ENCODE results near the gene STARD5. TPM values are rescaled to one million over a fixed set of nuclear protein-coding genes. Genes with fewer than 3 reads are reported as not detected.

Gene STARD5
- total RNA-seq, 1 experiment from 2014 or later, result 0.22 TPM

GRCh38 chr15:81341351-81341750 lies 17.4 kb upstream of the STARD5 start:
- DNase-seq, result no peak
- H3K4me3 ChIP-seq (ENCODE audit: low read length), result no peak overlapping the region
- no peaks in the 10 kb centered on the region for H3K79me2 ChIP-seq (ENCODE audit: low read length)
- no peaks in the 10 kb centered on the region for H4K20me1 ChIP-seq (ENCODE audit: insufficient read depth, low read depth, low read length)
- H2AFZ ChIP-seq (ENCODE audit: low read length), result no peak overlapping the region
- H3K9me2 ChIP-seq (replicated peaks; ENCODE audit: insufficient read depth, low read length), result no peaks in the 10 kb centered on the region
- no peaks in the 10 kb centered on the region for H3K27me3 ChIP-seq (ENCODE audit: low read length)
- no peaks in the 10 kb centered on the region for H3K9me3 ChIP-seq (ENCODE audit: low read length)
- no peaks in the 10 kb centered on the region for H3K36me3 ChIP-seq (ENCODE audit: insufficient read depth, low read length)
- H3K4me2 ChIP-seq (ENCODE audit: low read depth, low read length, poor library complexity, severe bottlenecking), result no peak overlapping the region
- H3K9ac ChIP-seq (ENCODE audit: low read length), result no peak overlapping the region
- H3K4me1 ChIP-seq (ENCODE audit: low read length), result no peaks in the 10 kb centered on the region
- no peak overlapping the region for H3K27ac ChIP-seq (ENCODE audit: low read length)

GRCh38 chr15:81339851-81340250 lies 15.9 kb upstream of the STARD5 start:
- Histone ChIP-seq H3K79me2 (ENCODE audit: low read length) (no peaks in the 10 kb centered on the region), H3K4me3 (ENCODE audit: low read length) (no peak overlapping the region), H3K9me3 (ENCODE audit: low read length) (no peaks in the 10 kb centered on the region), H3K27ac (ENCODE audit: low read length) (no peak overlapping the region), H3K9me2 (replicated peaks; ENCODE audit: insufficient read depth, low read length) (no peaks in the 10 kb centered on the region), H4K20me1 (ENCODE audit: insufficient read depth, low read depth, low read length) (no peaks in the 10 kb centered on the region), H3K4me1 (ENCODE audit: low read length) (no peaks in the 10 kb centered on the region), H3K27me3 (ENCODE audit: low read length) (no peaks in the 10 kb centered on the region), H3K9ac (ENCODE audit: low read length) (no peak overlapping the region), H3K4me2 (ENCODE audit: low read depth, low read length, poor library complexity, severe bottlenecking) (no peak overlapping the region), H3K36me3 (ENCODE audit: insufficient read depth, low read length) (no peaks in the 10 kb centered on the region), H2AFZ (ENCODE audit: low read length) (no peak overlapping the region)
- no peak for DNase-seq

- Histone ChIP-seq H3K4me1 (ENCODE audit: low read length) (no peaks in the 10 kb centered on the region), H4K20me1 (ENCODE audit: insufficient read depth, low read depth, low read length) (no peaks in the 10 kb centered on the region), H3K9me2 (replicated peaks; ENCODE audit: insufficient read depth, low read length) (no peaks in the 10 kb centered on the region), H3K27me3 (ENCODE audit: low read length) (no peaks in the 10 kb centered on the region), H3K79me2 (ENCODE audit: low read length) (no peaks in the 10 kb centered on the region), H3K36me3 (ENCODE audit: insufficient read depth, low read length) (no peaks in the 10 kb centered on the region), H2AFZ (ENCODE audit: low read length) (no peak overlapping the region), H3K4me2 (ENCODE audit: low read depth, low read length, poor library complexity, severe bottlenecking) (no peak overlapping the region), H3K27ac (ENCODE audit: low read length) (no peak overlapping the region), H3K9ac (ENCODE audit: low read length) (no peak overlapping the region), H3K9me3 (ENCODE audit: low read length) (no peaks in the 10 kb centered on the region), H3K4me3 (ENCODE audit: low read length) (no peak overlapping the region)
- no peak for DNase-seq
Observed at GRCh38 chr15:81339321-81339720, 15.4 kb upstream of the STARD5 start.

GRCh38 chr15:81338170-81339007 lies 14.4 kb upstream of the STARD5 start:
- Histone ChIP-seq H3K9ac (ENCODE audit: low read length) (no peak overlapping the region), H3K9me3 (ENCODE audit: low read length) (no peaks in the 10 kb centered on the region), H3K9me2 (replicated peaks; ENCODE audit: insufficient read depth, low read length) (no peaks in the 10 kb centered on the region), H3K79me2 (ENCODE audit: low read length) (no peaks in the 10 kb centered on the region), H3K4me3 (ENCODE audit: low read length) (no peak overlapping the region), H3K27me3 (ENCODE audit: low read length) (no peaks in the 10 kb centered on the region), H4K20me1 (ENCODE audit: insufficient read depth, low read depth, low read length) (no peaks in the 10 kb centered on the region), H2AFZ (ENCODE audit: low read length) (no peak overlapping the region), H3K36me3 (ENCODE audit: insufficient read depth, low read length) (no peaks in the 10 kb centered on the region), H3K27ac (ENCODE audit: low read length) (no peak overlapping the region), H3K4me2 (ENCODE audit: low read depth, low read length, poor library complexity, severe bottlenecking) (no peak overlapping the region), H3K4me1 (ENCODE audit: low read length) (no peaks in the 10 kb centered on the region)
- no peak for DNase-seq

GRCh38 chr15:81337713-81338157 lies 13.8 kb upstream of the STARD5 start:
- H3K79me2 ChIP-seq (ENCODE audit: low read length), result no peaks in the 10 kb centered on the region
- no peak for DNase-seq
- H4K20me1 ChIP-seq (ENCODE audit: insufficient read depth, low read depth, low read length), result no peaks in the 10 kb centered on the region
- H2AFZ ChIP-seq (ENCODE audit: low read length), result no peak overlapping the region
- H3K4me1 ChIP-seq (ENCODE audit: low read length), result no peaks in the 10 kb centered on the region
- no peak overlapping the region for H3K27ac ChIP-seq (ENCODE audit: low read length)
- H3K4me3 ChIP-seq (ENCODE audit: low read length), result no peak overlapping the region
- no peaks in the 10 kb centered on the region for H3K27me3 ChIP-seq (ENCODE audit: low read length)
- no peak overlapping the region for H3K4me2 ChIP-seq (ENCODE audit: low read depth, low read length, poor library complexity, severe bottlenecking)
- no peaks in the 10 kb centered on the region for H3K9me2 ChIP-seq (replicated peaks; ENCODE audit: insufficient read depth, low read length)
- no peaks in the 10 kb centered on the region for H3K9me3 ChIP-seq (ENCODE audit: low read length)
- no peak overlapping the region for H3K9ac ChIP-seq (ENCODE audit: low read length)
- no peaks in the 10 kb centered on the region for H3K36me3 ChIP-seq (ENCODE audit: insufficient read depth, low read length)

GRCh38 chr15:81337241-81337640 lies 13.3 kb upstream of the STARD5 start:
- Histone ChIP-seq H3K9me2 (replicated peaks; ENCODE audit: insufficient read depth, low read length) (no peaks in the 10 kb centered on the region), H3K27me3 (ENCODE audit: low read length) (no peaks in the 10 kb centered on the region), H4K20me1 (ENCODE audit: insufficient read depth, low read depth, low read length) (no peaks in the 10 kb centered on the region), H3K36me3 (ENCODE audit: insufficient read depth, low read length) (no peaks in the 10 kb centered on the region), H3K4me2 (ENCODE audit: low read depth, low read length, poor library complexity, severe bottlenecking) (no peak overlapping the region), H3K9me3 (ENCODE audit: low read length) (no peaks in the 10 kb centered on the region), H3K4me3 (ENCODE audit: low read length) (no peak overlapping the region), H2AFZ (ENCODE audit: low read length) (no peak overlapping the region), H3K79me2 (ENCODE audit: low read length) (no peaks in the 10 kb centered on the region), H3K4me1 (ENCODE audit: low read length) (no peaks in the 10 kb centered on the region), H3K9ac (ENCODE audit: low read length) (no peak overlapping the region), H3K27ac (ENCODE audit: low read length) (no peak overlapping the region)
- DNase-seq, result no peak

GRCh38 chr15:81336568-81336967 lies 12.6 kb upstream of the STARD5 start:
- Histone ChIP-seq H3K36me3 (ENCODE audit: insufficient read depth, low read length) (no peaks in the 10 kb centered on the region), H3K27ac (ENCODE audit: low read length) (no peak overlapping the region), H3K4me2 (ENCODE audit: low read depth, low read length, poor library complexity, severe bottlenecking) (no peak overlapping the region), H3K27me3 (ENCODE audit: low read length) (no peaks in the 10 kb centered on the region), H3K79me2 (ENCODE audit: low read length) (no peaks in the 10 kb centered on the region), H3K4me1 (ENCODE audit: low read length) (no peaks in the 10 kb centered on the region), H4K20me1 (ENCODE audit: insufficient read depth, low read depth, low read length) (no peaks in the 10 kb centered on the region), H3K4me3 (ENCODE audit: low read length) (no peak overlapping the region), H3K9ac (ENCODE audit: low read length) (no peak overlapping the region), H2AFZ (ENCODE audit: low read length) (no peak overlapping the region), H3K9me2 (replicated peaks; ENCODE audit: insufficient read depth, low read length) (no peaks in the 10 kb centered on the region), H3K9me3 (ENCODE audit: low read length) (no peaks in the 10 kb centered on the region)
- peak; percentile 65 for DNase-seq

- Histone ChIP-seq H3K9me3 (ENCODE audit: low read length) (no peaks in the 10 kb centered on the region), H3K27ac (ENCODE audit: low read length) (no peak overlapping the region), H3K27me3 (ENCODE audit: low read length) (no peaks in the 10 kb centered on the region), H3K9me2 (replicated peaks; ENCODE audit: insufficient read depth, low read length) (no peaks in the 10 kb centered on the region), H3K4me2 (ENCODE audit: low read depth, low read length, poor library complexity, severe bottlenecking) (no peak overlapping the region), H4K20me1 (ENCODE audit: insufficient read depth, low read depth, low read length) (no peaks in the 10 kb centered on the region), H2AFZ (ENCODE audit: low read length) (no peak overlapping the region), H3K79me2 (ENCODE audit: low read length) (no peaks in the 10 kb centered on the region), H3K36me3 (ENCODE audit: insufficient read depth, low read length) (no peaks in the 10 kb centered on the region), H3K9ac (ENCODE audit: low read length) (no peak overlapping the region), H3K4me1 (ENCODE audit: low read length) (no peaks in the 10 kb centered on the region), H3K4me3 (ENCODE audit: low read length) (no peak overlapping the region)
- DNase-seq, result no peak
Observed at GRCh38 chr15:81335631-81336030, 11.7 kb upstream of the STARD5 start.

Data from Karpas-422 (cell line).